HepG2 (cell line): Measurements from ENCODE around the gene NUAK1. TPM values are rescaled to one million over a fixed set of nuclear protein-coding genes. Genes with fewer than 3 reads are reported as not detected.

Experiments used
- ARNT2 ChIP-seq: sonication (generic); formaldehyde crosslinking; IDR thresholded peaks from 2 replicates; pipeline ENCODE4 v1.8.0; 2022; ENCODE audit warnings: mild to moderate bottlenecking, low read depth, missing genetic modification reagents, moderate library complexity
- CCDC6 ChIP-seq: sonication (generic); formaldehyde crosslinking; IDR thresholded peaks from 2 replicates; pipeline ENCODE4 v1.8.1; 2022; ENCODE audit warnings: mild to moderate bottlenecking, missing genetic modification reagents, moderate library complexity
- ERF ChIP-seq: IDR thresholded peaks from 2 replicates; pipeline ENCODE4 v1.6.1; 2018; ENCODE audit warnings: missing biosample characterization, missing genetic modification reagents
- FOXC1 ChIP-seq: sonication (generic); formaldehyde crosslinking; IDR thresholded peaks from 2 replicates; pipeline ENCODE4 v1.8.0; 2022; ENCODE audit warnings: mild to moderate bottlenecking, missing genetic modification reagents, borderline replicate concordance
- HDAC2 ChIP-seq: sonication (generic); formaldehyde crosslinking; IDR thresholded peaks from 2 replicates; pipeline ENCODE4 v1.4.0; 2020; ENCODE audit warnings: missing genetic modification reagents
- NRL ChIP-seq: sonication (generic); formaldehyde crosslinking; IDR thresholded peaks from 2 replicates; pipeline ENCODE4 v1.5.0; 2020; ENCODE audit warnings: missing genetic modification reagents, mild to moderate bottlenecking, moderate library complexity, borderline replicate concordance
- PAX8 ChIP-seq: sonication (generic); formaldehyde crosslinking; IDR thresholded peaks from 2 replicates; pipeline ENCODE4 v1.8.0; 2022; ENCODE audit warnings: mild to moderate bottlenecking, missing genetic modification reagents, borderline replicate concordance
- PHF8 ChIP-seq: sonication (generic); formaldehyde crosslinking; IDR thresholded peaks from 2 replicates; pipeline ENCODE4 v1.5.0; 2020; ENCODE audit warnings: missing genetic modification reagents
- RARG ChIP-seq: sonication (generic); formaldehyde crosslinking; IDR thresholded peaks from 2 replicates; pipeline ENCODE4 v1.4.0; 2020; ENCODE audit warnings: low read depth, mild to moderate bottlenecking, missing genetic modification reagents
- REXO4 ChIP-seq: sonication (generic); formaldehyde crosslinking; IDR thresholded peaks from 2 replicates; pipeline ENCODE4 v1.8.0; 2022; ENCODE audit warnings: missing genetic modification reagents, mild to moderate bottlenecking, borderline replicate concordance
- SIX4 ChIP-seq: sonication (generic); formaldehyde crosslinking; IDR thresholded peaks from 2 replicates; pipeline ENCODE4 v1.4.0; 2020; ENCODE audit warnings: missing genetic modification reagents
- U2AF1 ChIP-seq: fragments of 200-400 bp; formaldehyde crosslinking; optimal IDR thresholded peaks from 2 replicates; pipeline ENCODE3; 2017; ENCODE audit warnings: mild to moderate bottlenecking, low read depth, low read length
- ZBTB1 ChIP-seq: sonication (generic); formaldehyde crosslinking; IDR thresholded peaks from 2 replicates; pipeline ENCODE4 v1.4.0; 2020; ENCODE audit warnings: missing genetic modification reagents, borderline replicate concordance
- ZKSCAN5 ChIP-seq: sonication (generic); formaldehyde crosslinking; IDR thresholded peaks from 2 replicates; pipeline ENCODE4 v1.5.1; 2020; ENCODE audit warnings: mild to moderate bottlenecking, missing genetic modification reagents
- ZNF329 ChIP-seq: sonication (generic); formaldehyde crosslinking; IDR thresholded peaks from 2 replicates; pipeline ENCODE4 v1.9.0; 2021; ENCODE audit warnings: low read depth, mild to moderate bottlenecking, missing genetic modification reagents
- ZNF768 ChIP-seq: sonication (generic); formaldehyde crosslinking; IDR thresholded peaks from 2 replicates; pipeline ENCODE4 v1.4.0; 2020; ENCODE audit warnings: missing genetic modification reagents
- polyA plus RNA-seq, 8 experiments: library from polyadenylated mRNA; depleted of rRNA in 3 of 8; stranded (reverse) in 7 of 8; unstranded in 1 of 8; fragments of >200 nt; fragmentation: Illumina TruSeq in 4 of 8; extraction: Trizol in 4 of 8; gene quantifications; 2 replicates each; pipeline versions ENCODE4 v1.2.1 to v1.2.3, GENCODE V29; 2011 to 2016; ENCODE audit warnings: low read depth in 4 of 8, missing spikeins in 1 of 8, mixed read lengths in 1 of 8; ENCODE audit not compliant: insufficient read depth in 1 of 8
- total RNA-seq, 5 experiments: library from RNA; depleted of rRNA; stranded (reverse); fragments of >200 nt; fragmentation: Illumina TruSeq; extraction: Trizol; gene quantifications; 2 replicates each; pipeline ENCODE4 v1.2.3, GENCODE V29; 2016; ENCODE audit warnings: low read depth in 1 of 5
- TF ChIP-seq, protein P1 (sequence below): sonication (generic); formaldehyde crosslinking; IDR thresholded peaks from 2 replicates; pipeline ENCODE4 v1.5.0; 2020; ENCODE audit warnings: missing genetic modification reagents
- TF ChIP-seq, protein P2 (sequence below): IDR thresholded peaks from 2 replicates; pipeline ENCODE4 v1.6.1; 2012; ENCODE audit warnings: low read length, improper control_type of control experiment
- TF ChIP-seq, protein P3 (sequence below): sonication (generic); formaldehyde crosslinking; IDR thresholded peaks from 2 replicates; pipeline ENCODE4 v1.8.0; 2022; ENCODE audit warnings: missing genetic modification reagents, mild to moderate bottlenecking, moderate library complexity, borderline replicate concordance

NUAK1 gene
- total and polyA plus RNA-seq, 2 of the 13 experiments (the other 11 are each of a cell fraction or from before 2014, with no cell fraction given) = 1.7 to 1.9 TPM

DNA sequence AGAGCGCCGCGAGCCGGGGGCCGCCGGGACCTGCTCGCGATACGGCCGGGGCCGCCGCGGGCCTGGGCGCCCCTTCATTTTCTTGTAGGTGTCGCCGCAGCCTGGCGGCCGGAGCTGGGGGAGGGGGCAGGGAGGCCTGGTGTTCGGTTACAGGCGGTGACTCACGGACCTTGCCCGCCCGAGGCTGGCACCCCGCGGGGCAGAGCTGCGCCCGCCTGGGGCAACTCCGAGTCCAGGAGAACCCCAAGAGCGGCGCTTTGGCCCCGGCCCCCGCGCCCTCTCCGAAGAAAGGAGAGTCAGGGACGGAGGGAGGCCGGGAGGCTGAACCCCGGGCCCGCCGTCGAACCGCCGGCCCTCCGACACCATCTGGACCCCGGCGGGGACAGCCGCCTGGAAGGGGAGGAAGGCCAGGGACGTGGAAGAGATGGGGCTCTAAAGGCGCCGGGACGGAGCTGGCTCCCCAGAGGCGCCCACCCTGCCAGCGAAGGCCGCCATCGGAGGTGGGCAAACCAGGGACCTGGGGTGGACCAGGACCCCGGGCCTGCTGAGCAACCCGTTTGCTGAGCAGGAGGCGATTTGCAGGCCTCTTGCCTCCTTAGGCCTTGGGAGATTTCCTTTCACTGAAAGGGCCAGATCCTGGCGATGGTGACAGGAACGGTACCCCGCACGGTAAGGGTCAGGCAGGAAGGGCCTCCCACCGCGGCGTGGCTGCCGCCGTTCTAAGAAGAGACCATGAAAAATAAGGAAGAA, 843 bp upstream of the NUAK1 start (continued):
- TF ChIP-seq, protein P1, sequence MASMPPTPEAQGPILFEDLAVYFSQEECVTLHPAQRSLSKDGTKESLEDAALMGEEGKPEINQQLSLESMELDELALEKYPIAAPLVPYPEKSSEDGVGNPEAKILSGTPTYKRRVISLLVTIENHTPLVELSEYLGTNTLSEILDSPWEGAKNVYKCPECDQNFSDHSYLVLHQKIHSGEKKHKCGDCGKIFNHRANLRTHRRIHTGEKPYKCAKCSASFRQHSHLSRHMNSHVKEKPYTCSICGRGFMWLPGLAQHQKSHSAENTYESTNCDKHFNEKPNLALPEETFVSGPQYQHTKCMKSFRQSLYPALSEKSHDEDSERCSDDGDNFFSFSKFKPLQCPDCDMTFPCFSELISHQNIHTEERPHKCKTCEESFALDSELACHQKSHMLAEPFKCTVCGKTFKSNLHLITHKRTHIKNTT (CRISPR knock-in tag) = no peak
- TF ChIP-seq ZNF768 (peak; percentile 16; the same call in 1 of the 2 replicates), PAX8 (CRISPR knock-in tag) (no peak), REXO4 (CRISPR knock-in tag) (no peak), CCDC6 (no peak), ARNT2 (CRISPR knock-in tag) (no peak), NRL (CRISPR knock-in tag) (peak; percentile 65; the same call in 1 of the 2 replicates), HDAC2 (CRISPR knock-in tag) (no peak), PHF8 (CRISPR knock-in tag) (peak; percentile 66; the same call in 1 of the 2 replicates), RARG (CRISPR knock-in tag) (no peak), ZNF329 (CRISPR knock-in tag) (no peak), FOXC1 (CRISPR knock-in tag) (peak; percentile 18; the same call in 1 of the 2 replicates), ZKSCAN5 (no peak), U2AF1 (no peak), ERF (no peak), ZBTB1 (CRISPR knock-in tag) (no peak), SIX4 (CRISPR knock-in tag) (peak; percentile 93)
- TF ChIP-seq, protein P2, sequence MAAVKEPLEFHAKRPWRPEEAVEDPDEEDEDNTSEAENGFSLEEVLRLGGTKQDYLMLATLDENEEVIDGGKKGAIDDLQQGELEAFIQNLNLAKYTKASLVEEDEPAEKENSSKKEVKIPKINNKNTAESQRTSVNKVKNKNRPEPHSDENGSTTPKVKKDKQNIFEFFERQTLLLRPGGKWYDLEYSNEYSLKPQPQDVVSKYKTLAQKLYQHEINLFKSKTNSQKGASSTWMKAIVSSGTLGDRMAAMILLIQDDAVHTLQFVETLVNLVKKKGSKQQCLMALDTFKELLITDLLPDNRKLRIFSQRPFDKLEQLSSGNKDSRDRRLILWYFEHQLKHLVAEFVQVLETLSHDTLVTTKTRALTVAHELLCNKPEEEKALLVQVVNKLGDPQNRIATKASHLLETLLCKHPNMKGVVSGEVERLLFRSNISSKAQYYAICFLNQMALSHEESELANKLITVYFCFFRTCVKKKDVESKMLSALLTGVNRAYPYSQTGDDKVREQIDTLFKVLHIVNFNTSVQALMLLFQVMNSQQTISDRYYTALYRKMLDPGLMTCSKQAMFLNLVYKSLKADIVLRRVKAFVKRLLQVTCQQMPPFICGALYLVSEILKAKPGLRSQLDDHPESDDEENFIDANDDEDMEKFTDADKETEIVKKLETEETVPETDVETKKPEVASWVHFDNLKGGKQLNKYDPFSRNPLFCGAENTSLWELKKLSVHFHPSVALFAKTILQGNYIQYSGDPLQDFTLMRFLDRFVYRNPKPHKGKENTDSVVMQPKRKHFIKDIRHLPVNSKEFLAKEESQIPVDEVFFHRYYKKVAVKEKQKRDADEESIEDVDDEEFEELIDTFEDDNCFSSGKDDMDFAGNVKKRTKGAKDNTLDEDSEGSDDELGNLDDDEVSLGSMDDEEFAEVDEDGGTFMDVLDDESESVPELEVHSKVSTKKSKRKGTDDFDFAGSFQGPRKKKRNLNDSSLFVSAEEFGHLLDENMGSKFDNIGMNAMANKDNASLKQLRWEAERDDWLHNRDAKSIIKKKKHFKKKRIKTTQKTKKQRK = no peak
- TF ChIP-seq, protein P3, sequence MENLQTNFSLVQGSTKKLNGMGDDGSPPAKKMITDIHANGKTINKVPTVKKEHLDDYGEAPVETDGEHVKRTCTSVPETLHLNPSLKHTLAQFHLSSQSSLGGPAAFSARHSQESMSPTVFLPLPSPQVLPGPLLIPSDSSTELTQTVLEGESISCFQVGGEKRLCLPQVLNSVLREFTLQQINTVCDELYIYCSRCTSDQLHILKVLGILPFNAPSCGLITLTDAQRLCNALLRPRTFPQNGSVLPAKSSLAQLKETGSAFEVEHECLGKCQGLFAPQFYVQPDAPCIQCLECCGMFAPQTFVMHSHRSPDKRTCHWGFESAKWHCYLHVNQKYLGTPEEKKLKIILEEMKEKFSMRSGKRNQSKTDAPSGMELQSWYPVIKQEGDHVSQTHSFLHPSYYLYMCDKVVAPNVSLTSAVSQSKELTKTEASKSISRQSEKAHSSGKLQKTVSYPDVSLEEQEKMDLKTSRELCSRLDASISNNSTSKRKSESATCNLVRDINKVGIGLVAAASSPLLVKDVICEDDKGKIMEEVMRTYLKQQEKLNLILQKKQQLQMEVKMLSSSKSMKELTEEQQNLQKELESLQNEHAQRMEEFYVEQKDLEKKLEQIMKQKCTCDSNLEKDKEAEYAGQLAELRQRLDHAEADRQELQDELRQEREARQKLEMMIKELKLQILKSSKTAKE (CRISPR knock-in tag) = no peak
